H9 (cell line): ENCODE results near the gene ACTN4. TPM values are rescaled to one million over a fixed set of nuclear protein-coding genes. Genes with fewer than 3 reads are reported as not detected.

ENCODE experiments used
- DNase-seq: peaks from one replicate; pipeline ENCODE4 v3.0.0-alpha.2; 2017
- H2AFZ ChIP-seq: one replicate; pipeline ENCODE4 v1.6.1; 2013; ENCODE audit warnings: mild to moderate bottlenecking, low read length, control low read depth, moderate library complexity
- H2AK5ac ChIP-seq: 2 replicates; pipeline ENCODE4 v1.6.1; 2013; ENCODE audit warnings: low read length, control low read depth, mixed read lengths; ENCODE audit not compliant: insufficient read length
- H2BK120ac ChIP-seq: one replicate; pipeline ENCODE4 v1.6.1; 2013; ENCODE audit warnings: low read depth, mild to moderate bottlenecking, low read length, control low read depth, inconsistent platforms; ENCODE audit not compliant: poor library complexity, severe bottlenecking
- H2BK12ac ChIP-seq: 2 replicates; pipeline ENCODE4 v1.6.1; 2013; ENCODE audit warnings: low read length, control low read depth, mixed read lengths, low read depth; ENCODE audit not compliant: insufficient read length
- H2BK15ac ChIP-seq: 2 replicates; pipeline ENCODE4 v1.6.1; 2013; ENCODE audit warnings: low read depth, low read length, control low read depth
- H2BK20ac ChIP-seq: one replicate; pipeline ENCODE4 v1.6.1; 2013; ENCODE audit warnings: low read depth, mild to moderate bottlenecking, low read length, control low read depth, inconsistent platforms; ENCODE audit not compliant: poor library complexity, severe bottlenecking
- H2BK5ac ChIP-seq: 2 replicates; pipeline ENCODE4 v1.6.1; 2013; ENCODE audit warnings: low read length, control low read depth, mixed read lengths; ENCODE audit not compliant: insufficient read length
- H3K14ac ChIP-seq: 2 replicates; pipeline ENCODE4 v1.6.1; 2013; ENCODE audit warnings: low read length, control low read depth; ENCODE audit not compliant: insufficient read depth
- H3K18ac ChIP-seq: 2 replicates; pipeline ENCODE4 v1.6.1; 2013; ENCODE audit warnings: low read depth, mild to moderate bottlenecking, mixed read lengths, low read length, control low read depth; ENCODE audit not compliant: insufficient read length
- H3K23ac ChIP-seq: 2 replicates; pipeline ENCODE4 v1.6.1; 2013; ENCODE audit warnings: low read length, control low read depth, mixed read lengths, low read depth; ENCODE audit not compliant: insufficient read length
- H3K23me2 ChIP-seq: 2 replicates; pipeline ENCODE4 v1.6.1; 2013; ENCODE audit warnings: low read depth, mild to moderate bottlenecking, mixed read lengths, low read length, control low read depth; ENCODE audit not compliant: insufficient read length, poor library complexity, severe bottlenecking
- H3K27ac ChIP-seq: 2 replicates; pipeline ENCODE4 v1.5.1; 2013; ENCODE audit warnings: low read length, control low read depth, mixed read lengths, low read depth; ENCODE audit not compliant: insufficient read length
- H3K27me3 ChIP-seq: 2 replicates; pipeline ENCODE4 v1.6.1; 2013; ENCODE audit warnings: low read length, control low read depth, inconsistent platforms; ENCODE audit not compliant: insufficient read depth
- H3K4ac ChIP-seq: 2 replicates; pipeline ENCODE4 v1.6.1; 2013; ENCODE audit warnings: low read depth, mild to moderate bottlenecking, control low read depth, inconsistent platforms, low read length, moderate library complexity
- H3K4me1 ChIP-seq: 2 replicates; pipeline ENCODE4 v1.6.1; 2013; ENCODE audit warnings: low read length, control low read depth, inconsistent platforms; ENCODE audit not compliant: insufficient read depth
- H3K4me2 ChIP-seq: 2 replicates; pipeline ENCODE4 v1.6.1; 2013; ENCODE audit warnings: low read length, control low read depth, mixed read lengths; ENCODE audit not compliant: insufficient read length, insufficient read depth
- H3K56ac ChIP-seq: 2 replicates; pipeline ENCODE4 v1.6.1; 2013; ENCODE audit warnings: low read depth, mild to moderate bottlenecking, mixed read lengths, low read length, control low read depth; ENCODE audit not compliant: insufficient read length
- H3K79me1 ChIP-seq: 2 replicates; pipeline ENCODE4 v1.6.1; 2013; ENCODE audit warnings: low read depth, mild to moderate bottlenecking, moderate library complexity, low read length, control low read depth, inconsistent platforms; ENCODE audit not compliant: insufficient read depth, poor library complexity, severe bottlenecking
- H3K79me2 ChIP-seq: 2 replicates; pipeline ENCODE4 v1.6.1; 2013; ENCODE audit warnings: low read length, control low read depth, inconsistent platforms; ENCODE audit not compliant: insufficient read depth
- H3K9ac ChIP-seq: 2 replicates; pipeline ENCODE4 v1.6.1; 2013; ENCODE audit warnings: low read length, control low read depth, mixed read lengths; ENCODE audit not compliant: insufficient read length; ENCODE audit errors: extremely low read depth
- H3K9me3 ChIP-seq: one replicate; pipeline ENCODE4 v1.6.1; 2013; ENCODE audit warnings: low read depth, low read length, inconsistent platforms; ENCODE audit not compliant: control insufficient read depth
- H3T11ph ChIP-seq: one replicate; pipeline ENCODE4 v1.6.1; 2013; ENCODE audit warnings: mild to moderate bottlenecking, low read length, control low read depth, inconsistent platforms
- H4K20me1 ChIP-seq: one replicate; pipeline ENCODE4 v1.6.1; 2013; ENCODE audit not compliant: control insufficient read depth, insufficient read length, insufficient read depth
- H4K5ac ChIP-seq: 2 replicates; pipeline ENCODE4 v1.6.1; 2013; ENCODE audit warnings: low read depth, mild to moderate bottlenecking, mixed read lengths, low read length, control low read depth; ENCODE audit not compliant: insufficient read length
- H4K8ac ChIP-seq: replicated peaks from 2 replicates; pipeline ENCODE4 v1.6.1; 2013; ENCODE audit warnings: low read length, control low read depth, mixed read lengths, low read depth; ENCODE audit not compliant: insufficient read length
- H4K91ac ChIP-seq: 2 replicates; pipeline ENCODE4 v1.6.1; 2013; ENCODE audit warnings: low read depth, mild to moderate bottlenecking, moderate library complexity, mixed read lengths, low read length, control low read depth; ENCODE audit not compliant: insufficient read length
- H3K27ac Mint-ChIP-seq, 3 experiments: 2 replicates in 2 of 3; 3 replicates in 1 of 3; pipeline ENCODE4 v1.8.0; 2020 to 2021; ENCODE audit warnings: mixed read lengths in 3 of 3, mild to moderate bottlenecking in 1 of 3, moderate library complexity in 1 of 3
- H3K27me3 Mint-ChIP-seq: 2 replicates; pipeline ENCODE4 v1.8.0; 2021; ENCODE audit warnings: low read depth, mild to moderate bottlenecking, moderate library complexity, mixed read lengths
- H3K36me3 Mint-ChIP-seq, 3 experiments: 2 replicates in 2 of 3; 3 replicates in 1 of 3; pipeline ENCODE4 v1.8.0; 2020 to 2021; ENCODE audit warnings: low read depth in 3 of 3, mixed read lengths in 3 of 3; ENCODE audit not compliant: insufficient read depth in 1 of 3
- H3K4me1 Mint-ChIP-seq, 2 experiments: 2 replicates each; pipeline ENCODE4 v1.8.0; 2020; ENCODE audit warnings: mixed read lengths in 2 of 2
- H3K4me3 Mint-ChIP-seq, 2 experiments: 2 replicates in 1 of 2; 3 replicates in 1 of 2; pipeline ENCODE4 v1.8.0; 2020 to 2021; ENCODE audit warnings: mild to moderate bottlenecking in 2 of 2, mixed read lengths in 2 of 2, moderate library complexity in 1 of 2
- H3K9me3 Mint-ChIP-seq, 2 experiments: 2 replicates in 1 of 2; 3 replicates in 1 of 2; pipeline ENCODE4 v1.8.0; 2020; ENCODE audit warnings: mild to moderate bottlenecking in 2 of 2, mixed read lengths in 2 of 2, moderate library complexity in 1 of 2
- WGBS: extraction: QIAGEN DNeasy Blood & Tissue Kit; methylation state at CpG from one replicate; pipeline ENCODE4 v1.1.7; 2013; ENCODE audit warnings: missing lambda C conversion rate, low lambda C conversion rate, mixed read lengths; ENCODE audit not compliant: insufficient read length; ENCODE audit errors: extremely low coverage; 5-methylcytosine and 5-hydroxymethylcytosine counted together
- total RNA-seq: library from RNA; stranded (reverse); gene quantifications from 2 replicates; pipeline ENCODE4 v1.2.1, GENCODE V29; 2021
- TF ChIP-seq, protein P1 (sequence below): fragments of 200-600 bp; sonication (generic); conservative IDR thresholded peaks from 3 replicates; pipeline ENCODE4 v1.8.0; 2021; ENCODE audit warnings: antibody characterized with exemption, mild to moderate bottlenecking

Gene ACTN4
- total RNA-seq, 1 experiment from 2014 or later: 369 TPM

DNA sequence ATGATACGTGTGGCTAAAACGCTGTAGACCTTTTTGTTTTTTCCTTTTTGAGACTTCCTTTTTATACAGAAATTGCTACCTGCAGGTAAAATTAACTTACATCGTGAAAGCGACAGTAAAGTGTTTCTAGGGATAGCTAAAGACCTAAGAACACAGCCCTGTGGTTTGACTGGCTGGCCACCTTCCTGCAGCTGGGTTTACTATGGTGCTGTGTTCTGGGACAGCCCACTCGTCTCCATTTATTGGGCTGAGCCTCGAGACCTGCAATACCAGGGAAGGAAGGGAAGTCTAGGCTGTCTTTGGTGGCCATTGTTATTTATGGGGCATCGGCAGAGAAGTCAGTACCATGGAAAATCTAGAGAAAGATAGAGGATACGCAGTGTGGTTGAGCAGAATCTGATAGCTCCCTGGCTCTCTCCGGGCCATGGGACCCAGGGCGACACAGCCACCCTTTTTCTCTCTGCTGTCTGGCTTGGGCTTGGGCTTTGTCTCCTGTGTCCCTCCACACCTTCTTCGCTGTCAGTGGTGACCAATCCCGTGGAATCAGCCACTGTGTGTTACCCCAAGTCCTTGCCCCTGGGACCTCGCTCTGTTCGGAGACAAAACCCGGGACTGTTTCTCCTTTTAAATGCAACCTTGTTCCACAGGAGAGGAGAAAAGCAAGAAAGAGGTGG, 30.9 kb downstream of the ACTN4 start:
- no peak overlapping the region for H2AK5ac ChIP-seq
- no peak overlapping the region for H3K23ac ChIP-seq
- no peak overlapping the region for H2BK12ac ChIP-seq
- Mint-ChIP-seq H3K9me3 (peaks cover 0 to 4% of the 10 kb centered on the region in 2 experiments; a peak in 4 of 5 replicates), H3K36me3 (peaks cover 24 to 41% (median 40%) of the 10 kb centered on the region in 3 experiments; a peak in 6 of 7 replicates), H3K27me3 (no peaks in the 10 kb centered on the region), H3K4me1 (peaks cover 61 to 66% of the 10 kb centered on the region in 2 experiments), H3K4me3 (no peak overlapping the region), H3K27ac (peak overlapping the region; percentile 81 to 93 (median 92); a peak in 6 of 7 replicates)
- no peak overlapping the region for H3K18ac ChIP-seq
- H2BK20ac ChIP-seq: no peak overlapping the region
- H3K4me2 ChIP-seq: no peak overlapping the region
- no peak overlapping the region for H3K27ac ChIP-seq
- no peak overlapping the region for H3K9ac ChIP-seq
- H4K8ac ChIP-seq: no peak overlapping the region
- peaks cover 2% of the 10 kb centered on the region; the same call in 1 of the 2 replicates for H3K4me1 ChIP-seq
- H3K79me2 ChIP-seq: peaks cover 44% of the 10 kb centered on the region; the same call in 1 of the 2 replicates
- H3K23me2 ChIP-seq: no peaks in the 10 kb centered on the region
- no peak overlapping the region for H2BK15ac ChIP-seq
- no peaks in the 10 kb centered on the region for H3K9me3 ChIP-seq
- no CpG with 5 or more reads among the region's 15 CpGs for WGBS
- H4K20me1 ChIP-seq: no peaks in the 10 kb centered on the region
- H3K14ac ChIP-seq: no peak overlapping the region
- no peak overlapping the region for H4K91ac ChIP-seq
- no peak overlapping the region for H2BK5ac ChIP-seq
- H3K4ac ChIP-seq: no peak overlapping the region
- DNase-seq: no peak
- H2BK120ac ChIP-seq: no peak overlapping the region
- TF ChIP-seq, protein P1, sequence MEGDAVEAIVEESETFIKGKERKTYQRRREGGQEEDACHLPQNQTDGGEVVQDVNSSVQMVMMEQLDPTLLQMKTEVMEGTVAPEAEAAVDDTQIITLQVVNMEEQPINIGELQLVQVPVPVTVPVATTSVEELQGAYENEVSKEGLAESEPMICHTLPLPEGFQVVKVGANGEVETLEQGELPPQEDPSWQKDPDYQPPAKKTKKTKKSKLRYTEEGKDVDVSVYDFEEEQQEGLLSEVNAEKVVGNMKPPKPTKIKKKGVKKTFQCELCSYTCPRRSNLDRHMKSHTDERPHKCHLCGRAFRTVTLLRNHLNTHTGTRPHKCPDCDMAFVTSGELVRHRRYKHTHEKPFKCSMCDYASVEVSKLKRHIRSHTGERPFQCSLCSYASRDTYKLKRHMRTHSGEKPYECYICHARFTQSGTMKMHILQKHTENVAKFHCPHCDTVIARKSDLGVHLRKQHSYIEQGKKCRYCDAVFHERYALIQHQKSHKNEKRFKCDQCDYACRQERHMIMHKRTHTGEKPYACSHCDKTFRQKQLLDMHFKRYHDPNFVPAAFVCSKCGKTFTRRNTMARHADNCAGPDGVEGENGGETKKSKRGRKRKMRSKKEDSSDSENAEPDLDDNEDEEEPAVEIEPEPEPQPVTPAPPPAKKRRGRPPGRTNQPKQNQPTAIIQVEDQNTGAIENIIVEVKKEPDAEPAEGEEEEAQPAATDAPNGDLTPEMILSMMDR: no peak
- no peaks in the 10 kb centered on the region for H3K27me3 ChIP-seq
- no peak overlapping the region for H3K56ac ChIP-seq
- H4K5ac ChIP-seq: no peak overlapping the region
- H2AFZ ChIP-seq: no peak overlapping the region
- peaks cover 2% of the 10 kb centered on the region for H3K79me1 ChIP-seq
- H3T11ph ChIP-seq: no peak overlapping the region
